K562 (cell line): Measurements from ENCODE around the gene HSPA1L. TPM values are rescaled to one million over a fixed set of nuclear protein-coding genes. Genes with fewer than 3 reads are reported as not detected.
A peak's percentile ranks its signal among the peaks of the same experiment; 100 is the strongest.

ENCODE experiments used
- ASH1L ChIP-seq: fragments of 450-650 bp; IDR thresholded peaks from 2 replicates; pipeline ENCODE4 v1.6.1; 2018; ENCODE audit warnings: borderline replicate concordance, mild to moderate bottlenecking, low read depth; ENCODE audit not compliant: partially characterized antibody
- CBFA2T3 ChIP-seq: fragments of 450-650 bp; IDR thresholded peaks from 2 replicates; pipeline ENCODE4 v1.6.1; 2017
- GATA2 ChIP-seq: sonication (generic); formaldehyde crosslinking; IDR thresholded peaks from 2 replicates; pipeline ENCODE4 v1.4.0; 2020; ENCODE audit warnings: mild to moderate bottlenecking, missing genetic modification reagents
- HNRNPUL1 ChIP-seq: fragments of 200-400 bp; formaldehyde crosslinking; IDR thresholded peaks from 2 replicates; pipeline ENCODE4 v1.6.1; 2017; ENCODE audit warnings: low read length
- THRA ChIP-seq: fragments of 450-650 bp; IDR thresholded peaks from 2 replicates; pipeline ENCODE4 v1.6.1; 2017; ENCODE audit warnings: mild to moderate bottlenecking, moderate library complexity
- TRIM25 ChIP-seq: fragments of 450-650 bp; IDR thresholded peaks from 2 replicates; pipeline ENCODE4 v1.7.0; 2016; ENCODE audit warnings: borderline replicate concordance
- ZBTB11 ChIP-seq, 3 experiments: fragments of 200-800 bp in 1 of 3; fragments of 250-450 bp in 1 of 3; fragments of 450-650 bp in 1 of 3; sonication (Bioruptor Pico) in 1 of 3; sonication (Bioruptor generic) in 1 of 3; formaldehyde crosslinking in 1 of 3; IDR thresholded peaks; 2 replicates each; pipeline versions ENCODE4 v1.6.1 to v1.8.0; 2016 to 2022; ENCODE audit warnings: mild to moderate bottlenecking in 2 of 3, missing genetic modification characterization in 2 of 3, missing compliant biosample characterization in 1 of 3, moderate library complexity in 1 of 3
- ZFX ChIP-seq: sonication (generic); formaldehyde crosslinking; IDR thresholded peaks from 2 replicates; pipeline ENCODE4 v1.8.0; 2022; ENCODE audit warnings: mild to moderate bottlenecking, missing genetic modification reagents, moderate library complexity
- ZKSCAN3 ChIP-seq: fragments of 250-450 bp; sonication (Bioruptor Pico); IDR thresholded peaks from 2 replicates; pipeline ENCODE4 v1.4.0; 2020
- ZNF217 ChIP-seq: sonication (generic); formaldehyde crosslinking; IDR thresholded peaks from 2 replicates; pipeline ENCODE4 v1.8.0; 2022; ENCODE audit warnings: mild to moderate bottlenecking, missing genetic modification reagents
- polyA plus RNA-seq, 8 experiments: library from polyadenylated mRNA; depleted of rRNA in 4 of 8; stranded (reverse) in 5 of 8; unstranded in 3 of 8; fragments of >200 nt; fragmentation: Nextera tagmentation in 2 of 8; fragmentation: Illumina TruSeq in 1 of 8; extraction: Ambion mirVana in 2 of 8; extraction: Trizol in 1 of 8; gene quantifications; 2 replicates each; pipeline versions ENCODE4 v1.2.1 to v1.2.3, GENCODE V29; 2011 to 2014; ENCODE audit warnings: inconsistent platforms in 1 of 8, missing spikeins in 1 of 8
- total RNA-seq, 7 experiments: library from RNA; depleted of rRNA in 6 of 7; stranded (reverse); fragments of >200 nt in 6 of 7; fragmentation: Illumina TruSeq in 2 of 7; extraction: Trizol in 2 of 7; gene quantifications; 2 replicates each; pipeline versions ENCODE4 v1.2.1 to v1.2.3, GENCODE V29; 2011 to 2021; ENCODE audit warnings: low replicate concordance in 1 of 7
- TF ChIP-seq, protein P1 (sequence below): fragments of 450-650 bp; IDR thresholded peaks from 2 replicates; pipeline ENCODE4 v1.7.1; 2018; ENCODE audit warnings: mild to moderate bottlenecking, low read depth; ENCODE audit not compliant: partially characterized antibody
- TF ChIP-seq, protein P2 (sequence below): sonication (generic); formaldehyde crosslinking; IDR thresholded peaks from 2 replicates; pipeline ENCODE4 v1.5.0; 2020; ENCODE audit warnings: missing genetic modification reagents
- TF ChIP-seq, protein P3 (sequence below): sonication (generic); formaldehyde crosslinking; IDR thresholded peaks from 2 replicates; pipeline ENCODE4 v1.8.1; 2022; ENCODE audit warnings: missing genetic modification reagents

Gene HSPA1L
- total and polyA plus RNA-seq, 9 of the 15 experiments (the other 6 are each of a cell fraction or from before 2014, with no cell fraction given), result 0.14 to 2.1 (median 1.3) TPM

GRCh38 chr6:31822036-31822821 is 7.1 kb upstream of the HSPA1L start (continued):
- TF ChIP-seq THRA (no peak), CBFA2T3 (no peak), ASH1L (no peak), TRIM25 (peak; percentile 45; the same call in 1 of the 2 replicates), ZBTB11 (CRISPR knock-in tag; IDR thresholded peaks at IDR 0.05) (peak in 1 of 3 experiments; percentile 25; a peak in 1 of 6 replicates), ZNF217 (no peak), GATA2 (CRISPR knock-in tag) (no peak), ZFX (no peak), HNRNPUL1 (no peak; the same call in 1 of the 2 replicates), ZKSCAN3 (CRISPR knock-in tag) (no peak)
- TF ChIP-seq, protein P1, sequence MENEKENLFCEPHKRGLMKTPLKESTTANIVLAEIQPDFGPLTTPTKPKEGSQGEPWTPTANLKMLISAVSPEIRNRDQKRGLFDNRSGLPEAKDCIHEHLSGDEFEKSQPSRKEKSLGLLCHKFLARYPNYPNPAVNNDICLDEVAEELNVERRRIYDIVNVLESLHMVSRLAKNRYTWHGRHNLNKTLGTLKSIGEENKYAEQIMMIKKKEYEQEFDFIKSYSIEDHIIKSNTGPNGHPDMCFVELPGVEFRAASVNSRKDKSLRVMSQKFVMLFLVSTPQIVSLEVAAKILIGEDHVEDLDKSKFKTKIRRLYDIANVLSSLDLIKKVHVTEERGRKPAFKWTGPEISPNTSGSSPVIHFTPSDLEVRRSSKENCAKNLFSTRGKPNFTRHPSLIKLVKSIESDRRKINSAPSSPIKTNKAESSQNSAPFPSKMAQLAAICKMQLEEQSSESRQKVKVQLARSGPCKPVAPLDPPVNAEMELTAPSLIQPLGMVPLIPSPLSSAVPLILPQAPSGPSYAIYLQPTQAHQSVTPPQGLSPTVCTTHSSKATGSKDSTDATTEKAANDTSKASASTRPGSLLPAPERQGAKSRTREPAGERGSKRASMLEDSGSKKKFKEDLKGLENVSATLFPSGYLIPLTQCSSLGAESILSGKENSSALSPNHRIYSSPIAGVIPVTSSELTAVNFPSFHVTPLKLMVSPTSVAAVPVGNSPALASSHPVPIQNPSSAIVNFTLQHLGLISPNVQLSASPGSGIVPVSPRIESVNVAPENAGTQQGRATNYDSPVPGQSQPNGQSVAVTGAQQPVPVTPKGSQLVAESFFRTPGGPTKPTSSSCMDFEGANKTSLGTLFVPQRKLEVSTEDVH, result no peak
- TF ChIP-seq, protein P2, sequence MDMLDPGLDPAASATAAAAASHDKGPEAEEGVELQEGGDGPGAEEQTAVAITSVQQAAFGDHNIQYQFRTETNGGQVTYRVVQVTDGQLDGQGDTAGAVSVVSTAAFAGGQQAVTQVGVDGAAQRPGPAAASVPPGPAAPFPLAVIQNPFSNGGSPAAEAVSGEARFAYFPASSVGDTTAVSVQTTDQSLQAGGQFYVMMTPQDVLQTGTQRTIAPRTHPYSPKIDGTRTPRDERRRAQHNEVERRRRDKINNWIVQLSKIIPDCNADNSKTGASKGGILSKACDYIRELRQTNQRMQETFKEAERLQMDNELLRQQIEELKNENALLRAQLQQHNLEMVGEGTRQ (CRISPR knock-in tag), result no peak
- TF ChIP-seq, protein P3, sequence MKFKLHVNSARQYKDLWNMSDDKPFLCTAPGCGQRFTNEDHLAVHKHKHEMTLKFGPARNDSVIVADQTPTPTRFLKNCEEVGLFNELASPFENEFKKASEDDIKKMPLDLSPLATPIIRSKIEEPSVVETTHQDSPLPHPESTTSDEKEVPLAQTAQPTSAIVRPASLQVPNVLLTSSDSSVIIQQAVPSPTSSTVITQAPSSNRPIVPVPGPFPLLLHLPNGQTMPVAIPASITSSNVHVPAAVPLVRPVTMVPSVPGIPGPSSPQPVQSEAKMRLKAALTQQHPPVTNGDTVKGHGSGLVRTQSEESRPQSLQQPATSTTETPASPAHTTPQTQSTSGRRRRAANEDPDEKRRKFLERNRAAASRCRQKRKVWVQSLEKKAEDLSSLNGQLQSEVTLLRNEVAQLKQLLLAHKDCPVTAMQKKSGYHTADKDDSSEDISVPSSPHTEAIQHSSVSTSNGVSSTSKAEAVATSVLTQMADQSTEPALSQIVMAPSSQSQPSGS (CRISPR knock-in tag), result no peak
